22Rv1 (cell line): Measurements from ENCODE around the gene WNT7A.

ENCODE experiments used
- CTCF ChIP-seq: fragments of 450-650 bp; IDR thresholded peaks from 2 replicates; pipeline ENCODE4 v1.5.1; 2017; ENCODE audit warnings: mild to moderate bottlenecking
- ZFX ChIP-seq: fragments of 450-650 bp; IDR thresholded peaks from 2 replicates; pipeline ENCODE4 v1.6.1; 2017; ENCODE audit warnings: antibody characterized with exemption, borderline replicate concordance

- no peak for TF ChIP-seq ZFX
- no peak for TF ChIP-seq CTCF
Measured at GRCh38 chr3:13844286-13844685, 35.6 kb downstream of the WNT7A start.
